DMS 273 (cell line): ENCODE measurements around the gene SFPQ.
"Not testable (repeated sequence)": the region's sequence is repeated elsewhere in the genome, so short reads cannot be mapped to it uniquely, and the experiment has no call there.

Experiments used
- DNase-seq: peaks from one replicate; lab custom pipeline; 2025; ENCODE audit not compliant: unreplicated experiment; lab: John Stamatoyannopoulos, UW

Gene SFPQ

DNA sequence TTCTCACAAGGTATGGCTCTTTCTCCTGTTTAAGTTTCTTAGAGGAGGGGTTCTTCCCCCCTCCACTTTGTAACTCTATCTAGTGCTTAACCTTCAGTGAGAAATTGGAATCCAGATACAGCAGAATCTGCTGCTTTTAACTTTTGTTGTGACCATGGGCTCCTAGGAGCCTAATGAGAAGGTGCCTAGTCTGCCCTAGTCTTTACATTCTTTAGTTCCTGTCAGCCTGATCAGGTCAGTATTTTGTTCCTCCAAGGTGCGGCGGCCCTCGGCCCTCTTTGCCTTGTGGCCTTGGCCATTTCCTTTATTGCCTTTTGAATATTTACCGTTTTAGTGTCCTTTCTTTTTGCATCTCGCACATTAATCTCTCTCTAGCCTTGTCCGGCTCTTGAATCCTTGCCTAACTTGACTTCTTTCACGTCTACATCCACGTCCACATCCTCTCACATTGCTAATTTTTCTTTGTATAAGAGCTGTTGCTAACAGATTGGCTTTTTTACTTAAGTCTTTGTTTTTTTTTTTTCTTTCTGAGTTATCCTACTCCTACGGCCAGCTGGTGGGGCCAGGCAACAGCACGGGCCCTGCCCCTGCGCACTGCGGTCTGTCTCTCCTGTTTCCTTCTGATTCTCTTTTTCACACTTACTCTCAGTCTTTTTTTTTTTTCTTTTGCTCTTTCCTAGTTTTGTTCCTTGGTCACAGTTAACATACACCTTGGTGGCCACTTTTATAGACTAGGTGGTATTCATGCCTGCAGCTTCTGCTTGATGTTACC is 49.0 kb downstream of the SFPQ start:
- no peak for DNase-seq

GRCh38 chr1:35142728-35143127 is 50.2 kb downstream of the SFPQ start:
- not testable (repeated sequence) for DNase-seq

GRCh38 chr1:35142294-35142693 is 50.7 kb downstream of the SFPQ start:
- not testable (repeated sequence) for DNase-seq

GRCh38 chr1:35137590-35137989 is 55.4 kb downstream of the SFPQ start:
- DNase-seq, result not testable (repeated sequence)

DNA sequence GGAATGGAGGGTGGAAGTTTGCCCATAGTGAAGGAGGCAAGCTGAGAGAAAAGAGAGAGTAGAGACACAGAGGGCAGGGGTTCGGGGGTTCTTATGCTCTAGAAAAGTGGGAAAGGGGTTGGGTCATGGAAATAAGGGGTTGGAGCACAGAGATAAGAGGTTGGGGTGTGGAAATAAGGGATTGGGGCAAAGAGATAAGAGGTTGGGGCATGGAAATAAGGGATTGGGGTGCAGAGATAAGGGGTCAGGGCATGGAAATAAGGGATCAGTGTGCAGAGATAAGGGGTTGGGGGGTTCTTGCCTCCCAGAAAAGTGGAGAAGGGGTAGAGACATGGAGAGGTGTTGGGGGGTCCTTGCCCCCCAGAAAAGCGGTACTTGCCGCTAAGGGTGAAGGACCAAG is 56.2 kb downstream of the SFPQ start:
- DNase-seq, result no peak
